NT2/D1 (cell line): ENCODE results near the gene UGT2A3.

Source experiments
- SUZ12 ChIP-seq: IDR thresholded peaks from 2 replicates; pipeline ENCODE4 v1.6.1; 2011; ENCODE audit not compliant: insufficient read length, insufficient read depth; ENCODE audit errors: extremely low read depth
- YY1 ChIP-seq: IDR thresholded peaks from 2 replicates; pipeline ENCODE4 v1.6.1; 2011; ENCODE audit not compliant: insufficient read length, insufficient read depth
- ZNF274 ChIP-seq: IDR thresholded peaks from 2 replicates; pipeline ENCODE4 v1.6.1; 2011; ENCODE audit warnings: mild to moderate bottlenecking, low read depth, low read length

DNA sequence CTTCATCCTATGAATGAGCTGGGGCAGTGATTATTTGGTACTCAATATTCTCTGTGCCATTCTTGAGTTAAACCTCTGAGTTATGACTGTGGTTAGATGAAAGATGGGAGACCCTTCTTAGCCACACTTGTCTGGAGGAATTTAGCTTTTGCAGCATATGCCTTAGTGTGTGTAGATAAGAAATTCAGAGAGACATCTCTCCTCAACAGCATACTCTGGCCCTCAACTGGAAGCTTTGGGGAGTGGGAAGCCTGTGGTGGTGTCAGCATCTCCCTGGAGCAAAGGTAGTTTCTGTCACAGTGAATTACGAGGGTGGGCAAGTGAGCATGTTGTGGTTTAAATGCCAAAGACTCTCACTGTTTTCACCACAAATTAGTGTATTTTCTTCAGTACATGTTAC is 58.7 kb downstream of the UGT2A3 start:
- TF ChIP-seq ZNF274 (no peak), YY1 (no peak), SUZ12 (no peak)
